Right hindlimb (tissue), 1 donor: ENCODE measurements around the gene CFAP20DC.

Experiments used
- DNase-seq: peaks from one replicate; pipeline ENCODE4 v3.0.0-alpha.2; 2018

CFAP20DC gene

DNA sequence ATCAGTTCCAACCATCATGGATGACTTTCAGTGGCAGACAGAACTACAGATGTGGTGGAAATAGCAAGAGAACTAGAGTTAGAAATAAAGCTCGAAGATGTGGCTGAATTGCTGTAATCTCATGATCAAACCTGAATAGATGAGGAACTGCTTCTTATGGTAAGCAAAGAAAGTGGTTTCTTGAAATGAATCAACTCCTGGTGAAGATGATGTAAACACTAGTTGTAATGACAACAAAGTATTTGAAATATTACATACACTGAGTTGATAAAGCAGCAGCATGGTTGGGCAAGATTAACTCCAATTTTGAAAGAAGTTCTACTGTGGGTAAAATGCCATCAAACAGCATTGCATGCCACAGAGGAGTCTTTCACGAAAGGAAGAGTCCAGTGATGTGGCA lies 251.5 kb downstream of the CFAP20DC start:
- no peak for DNase-seq

DNA sequence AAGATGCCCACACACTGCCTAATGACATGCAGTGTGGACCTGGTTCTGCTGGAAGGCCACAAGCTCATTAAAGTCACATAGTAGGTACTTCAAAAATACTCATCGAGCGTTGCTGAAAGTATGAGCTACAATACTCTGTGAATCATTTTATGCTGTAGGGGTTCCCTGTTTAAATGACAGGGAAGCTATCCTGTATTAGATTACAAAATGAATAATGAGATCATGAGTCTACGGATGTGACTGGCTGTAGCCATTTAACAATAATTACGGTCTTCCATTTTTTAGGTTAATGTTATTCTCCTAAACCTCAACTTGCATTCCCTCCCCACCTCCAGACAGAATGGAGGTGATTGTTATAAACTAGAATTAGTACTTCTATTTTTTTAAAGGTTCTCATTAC lies 255.1 kb downstream of the CFAP20DC start:
- DNase-seq: no peak

DNA sequence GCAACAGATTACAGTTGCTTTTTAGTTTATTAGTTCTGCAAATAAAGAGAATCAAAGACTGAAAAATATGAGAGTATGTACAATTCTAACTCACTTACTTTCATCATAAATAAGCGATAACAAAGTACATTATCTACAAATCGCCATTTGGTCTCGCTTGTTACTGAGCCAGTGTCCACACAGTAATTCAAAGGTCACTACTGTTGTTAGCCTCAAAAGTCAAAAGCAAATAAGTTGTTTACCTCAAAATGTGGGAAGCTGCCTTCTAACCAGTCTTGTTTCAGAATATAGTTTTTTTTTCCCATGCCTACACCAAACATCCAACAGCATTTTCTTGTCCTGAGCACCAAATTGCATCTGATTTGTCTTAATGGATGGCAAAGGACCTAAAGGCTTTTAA lies 255.9 kb downstream of the CFAP20DC start:
- DNase-seq: no peak

DNA sequence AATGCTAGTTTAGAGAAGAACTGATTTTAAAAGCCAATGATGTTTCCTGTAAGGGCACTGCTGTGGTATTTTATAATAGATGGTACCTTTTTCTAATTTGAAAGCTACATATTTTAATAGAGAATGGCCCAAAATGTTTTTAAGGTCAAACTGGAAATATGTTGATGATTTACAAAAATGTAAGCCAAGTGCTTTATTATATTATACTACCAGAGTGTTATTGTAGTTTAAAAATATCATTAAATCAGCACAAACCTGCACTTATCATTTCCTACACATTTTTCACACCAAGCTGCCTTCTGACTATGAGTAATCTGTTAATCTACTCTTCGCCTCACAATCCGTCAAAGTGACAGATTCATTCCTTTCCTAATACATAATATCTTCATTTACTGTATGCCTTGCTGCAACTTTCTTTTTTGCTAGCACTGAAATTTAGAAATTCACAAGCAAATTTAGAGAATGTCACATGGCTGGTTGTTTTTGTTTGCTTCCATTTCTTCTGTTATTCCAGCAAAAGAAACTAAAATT lies 256.8 kb downstream of the CFAP20DC start:
- no peak for DNase-seq

DNA sequence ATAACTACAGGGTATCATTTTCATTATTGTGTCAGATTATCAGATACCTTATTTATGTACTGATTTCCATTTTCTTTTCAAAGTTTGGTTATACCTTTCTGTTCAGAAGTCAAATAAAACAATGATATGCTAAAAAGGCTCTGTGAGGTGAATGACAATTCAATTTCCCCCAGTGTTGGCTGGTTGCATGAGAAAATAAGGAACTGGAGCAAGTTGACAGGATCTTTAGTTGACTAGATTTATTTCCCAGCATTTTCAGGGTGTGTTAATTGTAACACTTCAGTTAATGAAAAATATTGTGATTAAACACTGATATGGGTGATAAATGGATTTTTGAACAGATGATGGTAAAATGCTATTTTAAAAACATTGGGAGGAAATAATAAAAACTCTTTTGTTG lies 260.4 kb downstream of the CFAP20DC start:
- no peak for DNase-seq

DNA sequence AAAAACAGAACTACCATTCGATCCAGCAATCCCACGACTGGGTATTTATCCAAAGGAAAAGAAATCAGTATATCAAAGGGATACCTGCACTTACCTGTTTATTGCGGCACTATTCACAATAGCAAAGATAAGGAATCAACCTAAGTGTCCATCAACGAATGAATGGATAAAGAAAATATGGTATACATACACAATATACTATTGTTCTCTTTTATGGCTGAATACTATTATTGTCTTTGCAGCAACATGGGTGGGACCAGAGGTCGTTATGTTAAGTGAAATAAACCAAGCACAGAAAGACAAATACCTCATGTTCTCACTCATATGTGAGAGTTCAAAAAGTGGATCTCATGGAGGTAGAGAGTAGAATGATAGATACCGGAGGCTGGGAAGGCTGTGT lies 264.9 kb downstream of the CFAP20DC start:
- DNase-seq: no peak

DNA sequence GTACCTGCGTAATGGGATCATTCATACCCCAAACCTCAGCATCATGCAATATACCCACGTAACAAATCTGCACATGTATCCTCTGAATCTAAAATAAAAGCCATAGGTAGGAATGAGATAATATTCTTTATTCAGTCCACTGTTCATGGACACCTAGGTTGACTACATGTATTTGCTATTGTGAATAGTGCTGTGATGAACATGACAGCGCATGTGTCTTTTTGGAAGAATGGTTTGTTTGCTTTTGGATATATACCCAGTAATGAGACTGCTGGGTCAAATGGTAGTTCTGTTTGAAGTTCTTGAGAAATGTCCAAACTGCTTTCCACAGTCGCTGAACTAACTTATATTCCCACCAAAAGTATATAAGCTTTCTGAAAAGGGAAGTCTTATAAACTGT lies 265.4 kb downstream of the CFAP20DC start:
- DNase-seq: no peak

DNA sequence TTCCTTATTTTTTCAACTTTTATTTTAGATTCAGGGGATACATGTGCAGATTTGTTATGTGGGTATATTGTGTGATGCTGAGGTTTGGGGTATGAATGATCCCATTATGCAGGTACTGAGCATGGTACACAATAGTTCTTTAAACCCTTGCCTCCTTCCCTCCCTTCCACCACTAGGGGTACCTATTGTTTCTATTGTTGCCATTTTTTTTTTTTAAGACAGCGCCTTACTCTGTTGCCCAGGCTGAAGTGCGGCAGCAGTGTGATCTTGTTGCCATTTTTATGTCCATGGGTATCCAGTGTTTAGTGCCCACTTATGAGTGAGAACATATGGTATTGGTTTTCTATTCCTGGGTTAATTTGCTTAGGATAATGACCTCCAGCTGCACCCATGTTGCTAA lies 266.0 kb downstream of the CFAP20DC start:
- no peak for DNase-seq

DNA sequence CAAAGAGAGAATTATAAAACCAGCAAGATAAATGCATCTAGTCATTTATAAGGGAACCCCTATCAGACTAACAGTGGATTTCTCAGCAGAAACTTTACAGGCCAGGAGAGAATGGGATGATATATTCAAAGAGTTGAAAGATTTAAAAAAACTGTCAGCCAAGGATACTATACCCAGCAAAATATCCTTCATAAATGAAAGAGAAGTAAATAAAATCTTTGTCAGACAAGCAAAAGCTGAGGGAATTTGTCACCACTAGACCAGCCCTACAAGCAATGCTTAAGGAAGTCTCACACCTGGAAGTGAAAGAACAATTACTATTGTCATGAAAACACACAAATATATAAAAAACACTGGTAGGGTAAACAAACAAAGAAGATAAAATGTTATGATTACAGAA lies 269.9 kb downstream of the CFAP20DC start:
- DNase-seq: no peak

DNA sequence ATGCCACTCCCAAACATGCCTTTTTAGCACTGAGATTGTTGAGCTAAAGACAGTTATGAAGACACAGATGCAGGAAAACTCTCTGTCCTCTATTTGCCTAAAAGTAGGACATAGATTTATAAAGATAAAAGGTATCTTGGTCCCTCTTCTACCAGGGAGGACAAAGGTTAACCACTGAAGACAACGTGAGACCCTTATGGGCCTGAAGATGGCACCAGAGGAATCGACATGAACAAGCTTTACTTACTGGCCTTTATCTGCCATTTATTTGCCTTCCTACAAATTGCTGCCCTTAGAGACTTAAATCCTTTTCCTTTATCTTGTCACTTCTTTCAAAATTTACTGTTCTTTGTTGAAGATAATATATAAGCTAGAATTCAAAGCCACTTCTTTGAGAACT lies 273.6 kb downstream of the CFAP20DC start:
- DNase-seq: no peak

DNA sequence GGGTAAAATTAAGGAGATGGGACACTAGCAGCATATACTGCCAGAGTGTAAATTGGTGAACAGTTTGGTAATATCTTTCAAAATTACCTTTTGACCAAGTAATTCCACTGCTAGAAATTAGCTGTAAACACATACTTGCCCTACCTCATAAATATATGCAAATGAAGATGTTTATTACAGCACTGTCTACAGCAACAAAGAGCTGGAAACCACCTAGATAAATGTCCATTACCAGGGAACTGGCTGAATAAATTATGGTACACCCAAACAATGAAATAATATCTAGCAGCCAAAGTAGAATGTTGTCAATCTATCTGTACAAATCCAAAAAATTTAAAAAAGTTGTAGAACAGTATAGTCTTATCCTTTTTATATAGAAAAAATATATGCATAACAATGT lies 277.4 kb downstream of the CFAP20DC start:
- DNase-seq: no peak

DNA sequence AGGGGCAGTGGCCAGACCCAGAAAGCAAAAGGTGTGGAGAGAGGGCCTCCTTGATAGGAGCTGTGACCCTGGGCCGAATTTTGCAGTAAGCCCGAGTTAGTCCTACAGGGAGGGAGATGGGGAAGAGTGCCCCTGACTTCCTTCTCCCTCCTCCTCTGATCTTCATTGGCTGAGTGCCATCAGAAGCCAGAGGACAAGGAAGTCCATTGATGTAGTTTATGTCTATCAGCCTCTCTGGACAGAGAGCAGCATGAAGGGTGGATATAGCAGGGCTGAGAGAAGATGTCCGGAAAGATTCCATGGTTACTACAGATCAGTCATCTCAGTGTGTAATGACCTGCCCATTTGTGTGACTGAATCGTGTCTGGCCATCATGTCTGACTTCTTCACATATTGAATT lies 280.8 kb downstream of the CFAP20DC start:
- no peak for DNase-seq

DNA sequence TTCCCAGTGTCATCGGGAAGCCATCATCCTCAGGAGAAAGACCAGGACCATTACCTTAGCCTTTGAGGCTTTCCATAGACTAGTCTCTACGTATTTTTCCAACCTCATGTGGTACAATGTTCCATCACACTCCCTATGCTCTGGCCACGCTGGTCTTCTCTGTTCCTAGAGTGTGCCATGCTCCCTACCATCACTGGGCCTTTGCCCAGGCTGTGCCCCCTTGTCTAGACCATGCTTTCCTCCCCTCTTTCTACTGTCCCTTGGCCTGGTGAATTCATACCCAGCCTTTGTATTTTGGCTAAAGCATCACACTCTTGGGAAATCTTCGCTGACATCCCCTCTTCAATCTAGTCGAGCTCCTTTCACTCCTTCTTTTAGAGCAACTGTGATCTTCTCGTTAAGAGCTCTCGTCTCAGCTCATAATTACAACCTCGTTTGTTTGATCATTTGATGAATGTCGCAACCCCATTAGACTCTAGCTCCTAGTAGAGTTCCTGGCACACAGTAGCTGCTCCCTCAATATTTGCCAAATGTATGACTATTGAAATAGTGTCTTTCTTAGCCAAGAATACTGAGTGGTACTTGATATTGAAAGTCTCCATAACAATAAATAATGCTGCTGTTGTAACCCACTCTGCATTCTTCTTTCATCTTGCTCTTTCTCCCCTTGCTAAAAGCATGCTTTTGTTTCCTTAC lies 283.1 kb downstream of the CFAP20DC start:
- DNase-seq: no peak

DNA sequence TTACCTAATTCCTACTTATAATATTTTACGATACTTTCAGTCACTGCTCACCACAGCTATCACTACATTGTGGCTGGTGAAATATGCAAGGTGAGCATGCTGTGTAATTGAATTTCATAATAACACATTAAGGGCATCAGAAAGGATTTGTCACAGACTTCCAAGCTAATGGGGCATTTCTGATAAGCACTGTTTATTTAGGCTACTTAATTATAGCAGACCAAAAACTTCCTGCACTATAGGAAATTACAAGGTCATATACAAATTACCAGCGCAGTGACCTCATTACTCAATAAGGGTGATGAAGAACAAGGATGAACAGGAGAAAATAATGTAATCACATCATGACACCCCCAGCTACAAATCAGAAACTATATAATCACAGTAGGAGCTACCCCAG lies 294.7 kb downstream of the CFAP20DC start:
- no peak for DNase-seq

DNA sequence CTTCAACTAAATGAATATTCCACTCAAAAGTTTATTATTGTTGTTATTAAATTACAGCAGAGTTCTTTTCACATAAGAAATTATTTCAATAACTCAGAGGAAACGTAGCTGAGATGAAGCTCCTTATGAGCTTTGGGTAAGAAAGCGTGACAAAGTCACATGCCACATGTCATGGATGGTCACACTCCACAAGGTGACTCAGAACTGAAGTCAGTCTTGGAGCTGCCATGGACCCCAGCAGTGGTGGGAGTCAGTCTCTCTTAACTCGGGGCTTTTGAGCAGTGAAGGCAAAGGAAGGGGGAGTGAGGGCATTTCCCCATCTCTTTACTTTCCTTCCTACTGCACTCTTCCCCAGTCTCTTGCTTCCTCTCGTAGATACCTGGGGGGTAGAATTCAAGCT lies 295.8 kb downstream of the CFAP20DC start:
- DNase-seq: no peak

DNA sequence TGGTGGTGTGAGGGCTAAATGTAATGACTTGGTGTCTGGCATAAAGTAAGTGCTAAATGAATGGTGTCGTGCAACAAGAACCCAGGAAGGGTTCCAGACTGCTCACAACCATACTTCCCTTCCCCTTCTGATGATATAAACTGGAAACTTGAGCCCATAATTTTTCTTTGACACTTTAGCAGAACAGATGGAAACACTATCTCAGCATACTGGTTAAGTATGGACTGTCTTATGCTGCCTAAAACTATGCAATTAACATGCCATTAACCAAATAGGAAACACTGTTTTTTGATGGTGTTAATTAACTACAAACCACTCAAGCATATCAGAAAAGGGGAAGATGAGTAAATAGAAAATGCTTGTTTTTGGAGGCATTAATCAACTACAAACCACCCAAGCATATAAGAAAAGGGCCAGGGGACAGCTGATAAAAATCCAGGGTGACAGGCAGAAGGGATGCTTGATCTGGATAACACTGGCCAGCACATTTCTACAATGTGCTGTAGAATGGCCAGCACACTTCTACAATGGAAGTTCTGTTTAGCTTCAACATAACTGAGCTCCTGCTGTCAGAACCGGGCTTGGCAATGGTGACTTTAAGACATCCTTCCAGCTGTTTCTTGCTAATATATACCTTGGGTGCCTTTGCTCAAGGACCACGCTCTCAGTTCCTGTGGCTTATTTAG lies 297.8 kb downstream of the CFAP20DC start:
- DNase-seq: no peak

DNA sequence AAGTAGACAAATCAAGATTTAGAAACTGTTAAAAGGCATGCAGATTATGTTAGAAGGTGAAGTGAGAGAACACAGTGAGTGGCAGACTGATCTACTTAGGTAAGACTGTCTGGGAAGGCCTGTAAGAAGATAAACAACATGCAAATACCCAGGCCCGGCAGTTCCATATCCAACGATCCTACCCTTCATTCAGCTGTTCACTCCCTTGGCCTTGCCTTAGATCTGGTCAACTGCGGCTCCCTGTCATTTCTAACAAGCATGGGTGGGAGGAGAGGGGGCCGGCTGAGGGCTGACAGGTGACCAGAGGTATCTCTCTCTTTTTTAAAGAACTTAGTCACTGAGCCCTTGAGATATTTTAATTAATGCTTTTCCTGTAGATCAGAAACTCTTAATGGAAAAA lies 298.6 kb downstream of the CFAP20DC start:
- DNase-seq: no peak

DNA sequence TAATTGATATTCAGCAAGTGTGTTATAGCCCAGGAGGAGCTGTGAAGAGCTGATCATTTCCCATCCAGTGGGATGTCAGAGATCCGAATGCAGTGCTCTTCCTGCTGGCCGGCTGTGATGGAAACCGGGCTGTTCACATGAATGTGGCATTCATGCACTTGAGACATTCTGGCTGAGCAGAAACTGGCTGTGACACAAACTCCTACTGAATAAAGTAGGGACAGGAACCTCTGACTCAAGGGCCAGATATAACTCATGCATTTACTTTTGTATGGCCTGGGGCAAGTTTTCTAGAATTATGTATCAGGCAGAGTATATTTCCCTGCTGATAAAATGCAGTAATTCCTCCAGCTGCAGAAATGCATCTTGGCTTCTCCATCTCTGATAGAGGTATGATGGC lies 299.9 kb downstream of the CFAP20DC start:
- DNase-seq: no peak

DNA sequence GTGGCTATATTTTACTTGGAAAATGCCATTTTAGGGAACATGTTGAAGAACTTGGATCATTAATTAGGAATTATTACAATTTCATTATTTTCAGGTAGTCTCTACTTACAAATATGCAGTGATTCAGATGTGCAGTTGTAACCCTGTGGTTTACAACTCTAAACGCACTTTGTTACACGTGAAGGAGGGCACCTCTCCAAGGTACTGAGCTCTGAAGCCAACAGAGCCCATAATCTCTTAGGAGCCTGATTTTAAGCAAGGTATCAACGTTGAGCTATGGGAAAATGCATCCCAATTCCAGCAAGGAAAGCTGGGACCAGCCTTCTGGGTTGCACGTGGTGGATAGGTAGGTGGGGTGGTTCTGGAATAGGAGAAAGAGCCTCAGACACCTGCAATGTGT lies 301.8 kb downstream of the CFAP20DC start:
- DNase-seq: no peak

DNA sequence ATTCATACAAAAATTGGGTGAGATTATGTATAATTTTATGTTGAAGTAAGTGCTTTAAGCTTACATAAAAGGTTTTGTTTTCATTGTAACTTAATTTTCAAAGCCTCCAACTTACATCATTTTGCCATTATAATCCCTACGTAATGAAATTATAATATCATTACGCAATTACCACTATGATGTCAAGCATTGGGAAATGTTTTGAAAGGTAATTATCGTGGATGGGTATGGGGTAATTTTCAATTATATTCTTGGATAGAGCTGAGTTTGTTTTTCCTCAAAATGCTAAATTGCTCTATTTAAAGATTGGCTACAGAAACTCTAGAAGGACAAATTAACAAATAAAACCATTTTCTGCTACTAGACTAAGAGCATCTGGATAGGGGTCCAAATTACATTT lies 303.1 kb downstream of the CFAP20DC start:
- no peak for DNase-seq

DNA sequence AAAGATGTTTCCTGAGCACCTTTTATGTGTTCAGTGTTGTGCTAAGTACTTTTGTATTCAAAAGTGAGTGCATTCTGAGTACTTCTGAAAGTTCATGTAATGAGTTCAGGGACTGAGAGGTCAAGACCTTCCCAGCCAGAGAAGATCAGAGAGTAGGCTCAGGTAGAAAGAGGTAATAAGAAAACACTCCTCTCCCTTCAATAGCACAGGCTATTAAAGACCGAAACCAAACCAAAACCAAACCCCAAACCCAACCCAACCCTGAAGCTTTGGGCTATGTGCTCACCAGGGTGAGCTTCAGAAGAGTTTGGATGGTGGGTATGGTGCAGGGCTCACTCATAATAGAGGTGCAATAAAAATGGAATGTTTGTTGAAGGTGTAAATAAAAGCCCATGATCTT lies 306.5 kb downstream of the CFAP20DC start:
- DNase-seq: no peak

DNA sequence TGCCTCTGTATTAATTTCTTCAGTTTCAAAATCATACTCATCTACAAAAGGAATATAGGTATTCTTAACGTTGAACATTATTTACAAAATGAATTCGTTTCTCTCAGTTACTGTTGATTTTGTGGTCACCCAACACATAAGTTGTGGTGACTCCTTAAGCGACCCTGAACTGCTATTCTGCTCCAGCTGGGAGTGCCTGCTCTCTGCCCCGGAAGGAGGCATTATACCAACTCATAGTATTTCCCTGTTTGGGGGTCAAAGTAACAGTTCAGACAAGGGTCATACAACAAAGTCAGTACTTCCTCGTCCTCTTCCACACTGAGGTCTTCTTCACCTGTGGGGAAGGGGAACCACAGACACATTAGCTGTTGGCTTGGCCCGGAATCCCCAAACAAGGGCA lies 307.6 kb downstream of the CFAP20DC start:
- DNase-seq: no peak

DNA sequence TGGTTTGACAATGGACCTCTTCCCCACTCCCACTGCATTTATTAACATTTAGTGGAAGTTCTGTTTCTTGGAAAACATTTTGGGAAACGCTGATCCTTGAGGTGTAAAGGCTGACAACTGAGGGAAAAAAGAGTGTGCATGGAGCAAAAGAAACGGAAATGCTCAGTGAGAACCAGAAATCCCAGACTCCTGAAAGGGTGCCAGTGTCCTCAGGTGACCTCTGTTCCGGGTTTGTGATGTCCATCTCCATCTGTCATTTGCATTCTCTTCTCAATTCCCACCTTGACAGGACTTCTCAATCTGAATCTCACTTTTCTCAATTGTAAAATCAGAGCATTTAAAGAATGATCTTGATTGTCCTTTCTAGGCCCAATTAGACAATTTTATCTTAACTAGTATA lies 312.2 kb downstream of the CFAP20DC start:
- no peak for DNase-seq

DNA sequence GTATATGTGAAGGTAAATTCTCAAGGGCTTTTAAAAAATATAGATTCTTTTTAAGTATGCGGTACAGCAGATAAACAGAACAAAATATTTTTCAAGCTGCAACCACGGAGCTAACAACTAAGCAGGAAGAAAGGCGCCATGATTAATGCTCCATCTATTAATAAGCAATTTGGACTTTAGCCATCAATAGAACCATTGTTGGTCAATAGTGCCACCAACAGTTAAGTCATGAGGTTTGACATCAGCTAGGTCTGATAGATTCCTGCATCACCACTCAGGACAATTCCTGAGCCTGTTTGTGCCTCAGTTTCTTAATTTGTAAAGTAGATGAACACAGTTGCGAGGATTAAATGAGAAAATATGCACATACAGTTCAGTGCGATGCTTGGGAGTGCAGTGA lies 318.2 kb downstream of the CFAP20DC start:
- DNase-seq: no peak

DNA sequence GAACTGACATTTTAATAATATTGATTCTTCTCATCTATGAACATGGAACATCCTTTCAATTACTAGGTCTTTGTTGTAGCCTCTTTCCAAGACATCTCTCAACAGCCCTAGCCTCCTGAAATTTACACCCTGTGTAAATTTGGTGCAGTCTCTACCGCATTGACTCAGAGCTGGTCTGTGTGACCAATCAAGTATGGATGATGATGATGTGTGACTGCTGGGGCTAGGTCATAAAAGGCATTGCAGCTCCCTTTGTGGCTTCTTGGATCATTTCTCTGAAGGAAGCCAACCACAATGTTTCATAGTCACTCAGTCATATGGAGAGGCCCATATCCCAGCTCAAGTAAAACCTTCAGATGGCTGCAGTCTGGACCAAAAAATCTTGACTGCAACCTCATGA lies 321.1 kb downstream of the CFAP20DC start:
- DNase-seq: no peak
